GM12878 (cell line): Measurements from ENCODE around the gene COL19A1. TPM values are rescaled to one million over a fixed set of nuclear protein-coding genes. Genes with fewer than 3 reads are reported as not detected.

Source experiments
- ATAC-seq: fragments of 200-7000 bp; cut with Tn5 transposase; 3 replicates; pipeline ENCODE4 v1.9.1; 2020; ENCODE audit warnings: mild to moderate bottlenecking, moderate library complexity
- BruUV-seq: library from RNA; stranded (reverse); fragments of 400-500 nt; replicated peaks from 2 replicates; lab custom pipeline; 2021; lab: Mats Ljungman, UMichigan
- CTCF ChIA-PET: fragments of 300-600 bp; sonication (Branson Sonifier 250); formaldehyde crosslinking; extraction: SDS; loops from one replicate; lab custom pipeline; 2021; ENCODE audit warnings: inconsistent platforms; lab: Yijun Ruan, JAX
- POLR2A ChIA-PET: fragments of 350-600 bp; formaldehyde crosslinking; extraction: SDS; loops from one replicate; lab custom pipeline; 2021; ENCODE audit warnings: inconsistent platforms; lab: Charles Lee
- RAD21 ChIA-PET: fragments of 300-600 bp; sonication (Branson Sonifier 250); formaldehyde crosslinking; loops from one replicate; lab custom pipeline; 2023; ENCODE audit warnings: antibody characterized with exemption; ENCODE audit not compliant: unreplicated experiment; lab: Charles Lee
- SMC1A ChIA-PET: fragments of 300-600 bp; sonication (Branson Sonifier 250); formaldehyde crosslinking; loops from one replicate; lab custom pipeline; 2023; ENCODE audit not compliant: unreplicated experiment, uncharacterized antibody; lab: Charles Lee
- DNase-seq: peaks from one replicate; pipeline ENCODE4 v3.0.0-alpha.2; 2011; ENCODE audit warnings: low read depth, low spot score
- FAIRE-seq: peaks from 3 replicates; lab custom pipeline; 2011; peaks lifted over from hg19 to GRCh38; lab: Jason Lieb, UNC
- H2AFZ ChIP-seq: 2 replicates; pipeline ENCODE4 v1.6.0; 2011; ENCODE audit warnings: low read depth, low read length, control low read depth; ENCODE audit not compliant: control insufficient read depth
- H3K27ac ChIP-seq: 2 replicates; pipeline ENCODE4 v1.5.1; 2011; ENCODE audit warnings: control low read depth; ENCODE audit not compliant: control insufficient read depth, insufficient read depth
- H3K27me3 ChIP-seq, 2 experiments: replicated peaks in 1 of 2; 2 replicates each; pipeline versions ENCODE4 v1.6.0 to v1.6.1; 2011; ENCODE audit warnings: low read length in 1 of 2; ENCODE audit not compliant: control insufficient read depth in 2 of 2, insufficient read depth in 2 of 2
- H3K36me3 ChIP-seq, 2 experiments: 2 replicates each; pipeline ENCODE4 v1.5.1; 2011; ENCODE audit warnings: low read length in 1 of 2; ENCODE audit not compliant: control insufficient read depth in 2 of 2, insufficient read depth in 2 of 2
- H3K4me1 ChIP-seq: 2 replicates; pipeline ENCODE4 v1.6.1; 2011; ENCODE audit warnings: mild to moderate bottlenecking, low read length, moderate library complexity, mixed read lengths; ENCODE audit not compliant: control insufficient read depth, insufficient read depth
- H3K4me2 ChIP-seq: 2 replicates; pipeline ENCODE4 v1.6.0; 2011; ENCODE audit warnings: control low read depth; ENCODE audit not compliant: control insufficient read depth, insufficient read depth
- H3K4me3 ChIP-seq: fragments of 200-600 bp; sonication (generic); 2 replicates; pipeline ENCODE4 v1.5.1; 2016
- H3K79me2 ChIP-seq: 2 replicates; pipeline ENCODE4 v1.6.0; 2011; ENCODE audit warnings: low read length; ENCODE audit not compliant: control insufficient read depth, insufficient read depth
- H3K9ac ChIP-seq: 2 replicates; pipeline ENCODE4 v1.8.0; 2011; ENCODE audit warnings: low read length, control low read depth, mixed read lengths; ENCODE audit not compliant: control insufficient read depth, insufficient read depth
- H3K9me3 ChIP-seq: replicated peaks from 3 replicates; pipeline ENCODE4 v1.5.1; 2011; ENCODE audit warnings: mild to moderate bottlenecking, low read length; ENCODE audit not compliant: control insufficient read depth, insufficient read depth
- H4K20me1 ChIP-seq: 2 replicates; pipeline ENCODE4 v1.6.0; 2011; ENCODE audit not compliant: control insufficient read depth, insufficient read depth
- BCL3 ChIP-seq: IDR thresholded peaks from 2 replicates; pipeline ENCODE4 v1.6.1; 2011; ENCODE audit warnings: borderline replicate concordance, low read depth, mild to moderate bottlenecking, moderate library complexity, low read length; ENCODE audit not compliant: insufficient read depth, poor library complexity, severe bottlenecking
- BMI1 ChIP-seq: fragments of 450-650 bp; IDR thresholded peaks from 2 replicates; pipeline ENCODE4 v1.6.1; 2016; ENCODE audit warnings: mild to moderate bottlenecking, moderate library complexity, borderline replicate concordance
- EP300 ChIP-seq, 2 experiments: fragments of 150-350 bp in 1 of 2; IDR thresholded peaks; 2 replicates each; pipeline ENCODE4 v1.6.1; 2011 to 2012; ENCODE audit warnings: low read depth in 2 of 2, low read length in 2 of 2, borderline replicate concordance in 1 of 2, improper control_type of control experiment in 1 of 2, inconsistent platforms in 1 of 2; ENCODE audit not compliant: control insufficient read depth in 1 of 2
- FOXK2 ChIP-seq: fragments of 450-650 bp; IDR thresholded peaks from 2 replicates; pipeline ENCODE4 v1.6.1; 2017; ENCODE audit warnings: mild to moderate bottlenecking, moderate library complexity
- KLF5 ChIP-seq: fragments of 450-650 bp; IDR thresholded peaks from 2 replicates; pipeline ENCODE4 v1.6.1; 2014; ENCODE audit warnings: mild to moderate bottlenecking; ENCODE audit not compliant: partially characterized antibody
- LARP7 ChIP-seq: fragments of 450-650 bp; IDR thresholded peaks from 2 replicates; pipeline ENCODE4 v1.6.1; 2017; ENCODE audit warnings: mild to moderate bottlenecking
- MTA3 ChIP-seq: IDR thresholded peaks from 2 replicates; pipeline ENCODE4 v1.6.1; 2012; ENCODE audit warnings: low read length, inconsistent platforms, borderline replicate concordance
- NFIC ChIP-seq: IDR thresholded peaks from 2 replicates; pipeline ENCODE4 v1.6.1; 2012; ENCODE audit warnings: low read depth, mild to moderate bottlenecking, inconsistent platforms, low read length, moderate library complexity
- PAX5 ChIP-seq: IDR thresholded peaks from 2 replicates; pipeline ENCODE4 v1.6.1; 2011; ENCODE audit warnings: low read depth, low read length, borderline replicate concordance
- POLR2A ChIP-seq: IDR thresholded peaks from 2 replicates; pipeline ENCODE4 v1.6.1; 2011; ENCODE audit warnings: low read depth, mild to moderate bottlenecking, low read length
- RAD21 ChIP-seq: IDR thresholded peaks from 2 replicates; pipeline ENCODE4 v1.6.1; 2011; ENCODE audit warnings: mild to moderate bottlenecking, low read depth, low read length, moderate library complexity; ENCODE audit not compliant: insufficient read depth
- RCOR1 ChIP-seq: conservative IDR thresholded peaks from 2 replicates; pipeline ENCODE4 v1.6.1; 2012; ENCODE audit warnings: low read depth, low read length, improper control_type of control experiment
- SMC3 ChIP-seq: IDR thresholded peaks from 2 replicates; pipeline ENCODE4 v1.6.1; 2011; ENCODE audit warnings: low read length, improper control_type of control experiment, borderline replicate concordance
- STAT1 ChIP-seq: fragments of 450-650 bp; conservative IDR thresholded peaks from 2 replicates; pipeline ENCODE4 v1.6.1; 2014; ENCODE audit warnings: antibody characterized with exemption, mild to moderate bottlenecking
- TCF7 ChIP-seq: IDR thresholded peaks from 2 replicates; pipeline ENCODE4 v1.6.1; 2014; ENCODE audit warnings: antibody characterized with exemption, borderline replicate concordance
- ZBTB11 ChIP-seq: fragments of 450-650 bp; formaldehyde crosslinking; IDR thresholded peaks from 2 replicates; pipeline ENCODE4 v1.5.0; 2022; ENCODE audit warnings: mild to moderate bottlenecking, missing genetic modification characterization
- ZNF217 ChIP-seq: fragments of 450-650 bp; IDR thresholded peaks from 2 replicates; pipeline ENCODE4 v1.6.1; 2017; ENCODE audit warnings: antibody characterized with exemption, mild to moderate bottlenecking
- ZNF384 ChIP-seq: IDR thresholded peaks from 2 replicates; pipeline ENCODE4 v1.6.1; 2012; ENCODE audit warnings: low read depth, mild to moderate bottlenecking, low read length, improper control_type of control experiment, borderline replicate concordance
- WGBS: methylation state at CpG from one replicate; pipeline ENCODE4 v1.1.6; 2016; ENCODE audit warnings: low lambda C conversion rate; ENCODE audit not compliant: insufficient replicate concordance, insufficient coverage; ENCODE audit errors: missing lambda C conversion rate; 5-methylcytosine and 5-hydroxymethylcytosine counted together
- in situ Hi-C: fragments of 300-500 bp; cut with MboI; formaldehyde crosslinking; loops from 9 replicates; pipeline ENCODE4 v1.14.3; 2018; ENCODE audit warnings: mixed read lengths
- intact Hi-C: fragments of 100-400 bp; cut with micrococcal nuclease; formaldehyde crosslinking; loops from one replicate; pipeline ENCODE4 v1.14.2; 2022; ENCODE audit not compliant: unreplicated experiment
- polyA plus RNA-seq, 11 experiments: library from polyadenylated mRNA; depleted of rRNA in 4 of 11; unstranded in 6 of 11; stranded (reverse) in 5 of 11; fragments of >200 nt; fragmentation: Nextera tagmentation in 4 of 11; fragmentation: Illumina TruSeq in 1 of 11; extraction: Ambion mirVana in 4 of 11; extraction: Trizol in 1 of 11; gene quantifications; 1 replicate in 1 of 11; 2 replicates in 10 of 11; pipeline versions ENCODE4 v1.2.1 to v1.2.3, GENCODE V29; 2011 to 2016; ENCODE audit warnings: inconsistent platforms in 2 of 11, missing spikeins in 2 of 11, low read depth in 1 of 11
- total RNA-seq, 4 experiments: library from RNA; depleted of rRNA in 3 of 4; stranded (reverse); fragments of >200 nt in 3 of 4; fragmentation: Illumina TruSeq in 1 of 4; extraction: Trizol in 1 of 4; gene quantifications; 2 replicates each; pipeline versions ENCODE4 v1.2.1 to v1.2.3, GENCODE V29; 2013 to 2021

Gene COL19A1
- total and polyA plus RNA-seq, 10 of the 15 experiments (the other 5 are each of a cell fraction or from before 2014, with no cell fraction given) = 1.1 to 13.5 (median 4.1) TPM

GRCh38 chr6:70166088-70166958 is 300.0 kb downstream of the COL19A1 start:
- ATAC-seq (peak; percentile 93), FAIRE-seq (peak; percentile 35), DNase-seq (no peak)
- peak overlapping the region; percentile 2; the same call in 1 of the 2 replicates for H2AFZ ChIP-seq
- CTCF ChIA-PET = interaction anchor here (0.6 to 2.0 kb wide), 11 partner anchors 35 to 446 kb away, joined by 3 to 9 read pairs (median 4); no protein-coding TSS in a partner anchor
- H3K27me3 ChIP-seq = no peaks in the 10 kb centered on the region
- no peaks in the 10 kb centered on the region; a peak in 3 of 4 replicates for H3K36me3 ChIP-seq
- intact Hi-C loops (loop anchor here (5.0 kb wide), 1 partner anchor 434 kb away; no protein-coding TSS in a partner anchor), in situ Hi-C loops (no loop called here)
- H3K4me1 ChIP-seq = peaks cover 6% of the 10 kb centered on the region; the same call in 1 of the 2 replicates
- H3K9me3 ChIP-seq = no peaks in the 10 kb centered on the region; the same call in 2 of the 3 replicates
- TSS peak; percentile 11 for BruUV-seq
- H3K4me2 ChIP-seq = peak overlapping the region; percentile 5; the same call in 1 of the 2 replicates
- no peak overlapping the region for H3K27ac ChIP-seq
- RAD21 ChIA-PET = interaction anchor here (0.9 to 1.4 kb wide), 4 partner anchors 10 to 332 kb away, joined by 4 read pairs; no protein-coding TSS in a partner anchor
- no peak overlapping the region for H3K9ac ChIP-seq
- POLR2A ChIA-PET = no interaction called here
- H3K4me3 ChIP-seq = no peak overlapping the region
- no peaks in the 10 kb centered on the region for H3K79me2 ChIP-seq
- SMC1A ChIA-PET = interaction anchor here (0.7 to 1.5 kb wide), 8 partner anchors 10 to 504 kb away, joined by 3 to 12 read pairs (median 4); no protein-coding TSS in a partner anchor
- H4K20me1 ChIP-seq = no peaks in the 10 kb centered on the region
- 43% methylated on average over 24 of the region's 24 CpGs for WGBS
- TF ChIP-seq RCOR1 (no peak), ZBTB11 (CRISPR knock-in tag) (no peak), BCL3 (no peak), ZNF217 (no peak), ZNF384 (no peak), RAD21 (peak; percentile 79), FOXK2 (no peak), TCF7 (no peak), NFIC (no peak), KLF5 (no peak), EP300 (IDR thresholded peaks at IDR 0.05; ENCODE audit: borderline replicate concordance in 1 of 2, control insufficient read depth in 1 of 2, low read depth in 2 of 2, low read length in 2 of 2) (no peak), STAT1 (no peak), SMC3 (peak; percentile 54; the same call in 1 of the 2 replicates), LARP7 (no peak), PAX5 (no peak), BMI1 (no peak), POLR2A (no peak), MTA3 (no peak)
